ENCODE results near the gene CHAT. TPM values are rescaled to one million over a fixed set of nuclear protein-coding genes. Genes with fewer than 3 reads are reported as not detected.

CHAT gene
- total RNA-seq, 4 donors from 2014 or later = not detected

DNA sequence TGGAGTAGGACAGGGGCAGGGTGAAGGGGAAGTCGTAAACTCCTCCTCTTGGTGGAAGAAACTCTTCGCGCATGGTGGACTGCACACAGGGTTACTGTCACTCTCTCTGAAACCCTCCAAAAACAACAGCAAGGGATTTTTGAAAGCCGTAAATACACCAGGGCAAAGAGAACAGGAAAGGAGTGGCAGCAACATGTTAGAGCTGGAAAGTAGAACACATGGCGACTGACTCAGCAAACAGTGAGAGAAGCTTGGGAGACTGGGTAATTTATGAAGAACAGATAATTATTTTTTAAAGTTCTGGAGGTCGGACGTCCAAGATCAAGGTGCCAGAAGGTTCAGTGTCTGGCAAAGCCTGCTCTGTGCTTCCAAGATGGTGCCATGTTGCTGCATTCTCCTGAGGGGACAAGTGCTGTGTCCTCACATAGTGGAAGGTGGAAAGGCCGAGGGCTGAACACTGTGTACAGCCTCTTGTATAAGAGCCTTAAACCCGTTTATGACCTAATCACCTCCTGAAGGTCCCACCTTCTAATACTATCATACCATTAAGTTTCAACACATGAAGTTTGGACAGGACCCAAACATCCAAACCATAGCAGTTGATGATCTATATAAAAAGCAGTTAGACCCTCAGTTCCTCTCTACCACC is 43.1 kb downstream of the CHAT start:
- intact Hi-C loops (cut with DNase I; ENCODE audit: low total_unique reads) = no loop called here
- no peak for ATAC-seq
- H3K36me3 ChIP-seq = no peaks in the 10 kb centered on the region
- in situ Hi-C loops (cut with MboI; ENCODE audit: low sequenced_read_pairs in 4 of 4) = no loop called here
- H3K4me3 ChIP-seq = no peak overlapping the region
- DNase-seq = no peak
- no peaks in the 10 kb centered on the region for H3K27me3 ChIP-seq
- no peak overlapping the region for H3K27ac ChIP-seq
- no peaks in the 10 kb centered on the region for H3K4me1 ChIP-seq
- no peaks in the 10 kb centered on the region for H3K9me3 ChIP-seq
- TF ChIP-seq, protein P1, sequence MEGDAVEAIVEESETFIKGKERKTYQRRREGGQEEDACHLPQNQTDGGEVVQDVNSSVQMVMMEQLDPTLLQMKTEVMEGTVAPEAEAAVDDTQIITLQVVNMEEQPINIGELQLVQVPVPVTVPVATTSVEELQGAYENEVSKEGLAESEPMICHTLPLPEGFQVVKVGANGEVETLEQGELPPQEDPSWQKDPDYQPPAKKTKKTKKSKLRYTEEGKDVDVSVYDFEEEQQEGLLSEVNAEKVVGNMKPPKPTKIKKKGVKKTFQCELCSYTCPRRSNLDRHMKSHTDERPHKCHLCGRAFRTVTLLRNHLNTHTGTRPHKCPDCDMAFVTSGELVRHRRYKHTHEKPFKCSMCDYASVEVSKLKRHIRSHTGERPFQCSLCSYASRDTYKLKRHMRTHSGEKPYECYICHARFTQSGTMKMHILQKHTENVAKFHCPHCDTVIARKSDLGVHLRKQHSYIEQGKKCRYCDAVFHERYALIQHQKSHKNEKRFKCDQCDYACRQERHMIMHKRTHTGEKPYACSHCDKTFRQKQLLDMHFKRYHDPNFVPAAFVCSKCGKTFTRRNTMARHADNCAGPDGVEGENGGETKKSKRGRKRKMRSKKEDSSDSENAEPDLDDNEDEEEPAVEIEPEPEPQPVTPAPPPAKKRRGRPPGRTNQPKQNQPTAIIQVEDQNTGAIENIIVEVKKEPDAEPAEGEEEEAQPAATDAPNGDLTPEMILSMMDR (IDR thresholded peaks at IDR 0.05 in 4 of 5, conservative IDR thresholded peaks at IDR 0.05 in 1 of 5) = no peak
- no peak for TF ChIP-seq POLR2A (IDR thresholded peaks at IDR 0.05)

DNA sequence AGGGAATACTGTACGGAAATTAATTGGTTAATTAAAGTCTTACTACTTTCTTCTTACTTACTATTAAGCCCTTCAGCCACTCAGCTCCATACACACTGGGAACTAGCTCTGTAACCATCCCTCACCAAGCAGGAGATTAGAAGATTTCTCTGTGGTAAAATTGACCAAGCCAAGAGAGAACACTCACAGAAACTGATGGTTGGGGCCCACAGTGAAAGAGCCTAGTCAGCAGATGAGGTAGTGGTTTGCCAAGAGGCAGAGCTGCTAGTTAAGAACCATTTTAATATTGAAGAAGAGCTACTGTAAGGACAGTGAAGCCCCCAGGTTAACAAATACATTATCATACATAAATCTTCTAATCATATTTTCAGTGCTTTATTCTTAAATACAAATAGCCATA is 43.8 kb downstream of the CHAT start:
- ATAC-seq (no peak), DNase-seq (no peak)
- Histone ChIP-seq H3K4me3 (no peak overlapping the region), H3K36me3 (no peaks in the 10 kb centered on the region), H3K27me3 (no peaks in the 10 kb centered on the region), H3K9me3 (no peaks in the 10 kb centered on the region), H3K27ac (no peak overlapping the region), H3K4me1 (no peaks in the 10 kb centered on the region)
- TF ChIP-seq POLR2A (IDR thresholded peaks at IDR 0.05) = no peak
- TF ChIP-seq, protein P1 (IDR thresholded peaks at IDR 0.05 in 4 of 5, conservative IDR thresholded peaks at IDR 0.05 in 1 of 5) = no peak
- in situ Hi-C loops (cut with MboI; ENCODE audit: low sequenced_read_pairs in 4 of 4) (no loop called here), intact Hi-C loops (cut with DNase I; ENCODE audit: low total_unique reads) (no loop called here)

DNA sequence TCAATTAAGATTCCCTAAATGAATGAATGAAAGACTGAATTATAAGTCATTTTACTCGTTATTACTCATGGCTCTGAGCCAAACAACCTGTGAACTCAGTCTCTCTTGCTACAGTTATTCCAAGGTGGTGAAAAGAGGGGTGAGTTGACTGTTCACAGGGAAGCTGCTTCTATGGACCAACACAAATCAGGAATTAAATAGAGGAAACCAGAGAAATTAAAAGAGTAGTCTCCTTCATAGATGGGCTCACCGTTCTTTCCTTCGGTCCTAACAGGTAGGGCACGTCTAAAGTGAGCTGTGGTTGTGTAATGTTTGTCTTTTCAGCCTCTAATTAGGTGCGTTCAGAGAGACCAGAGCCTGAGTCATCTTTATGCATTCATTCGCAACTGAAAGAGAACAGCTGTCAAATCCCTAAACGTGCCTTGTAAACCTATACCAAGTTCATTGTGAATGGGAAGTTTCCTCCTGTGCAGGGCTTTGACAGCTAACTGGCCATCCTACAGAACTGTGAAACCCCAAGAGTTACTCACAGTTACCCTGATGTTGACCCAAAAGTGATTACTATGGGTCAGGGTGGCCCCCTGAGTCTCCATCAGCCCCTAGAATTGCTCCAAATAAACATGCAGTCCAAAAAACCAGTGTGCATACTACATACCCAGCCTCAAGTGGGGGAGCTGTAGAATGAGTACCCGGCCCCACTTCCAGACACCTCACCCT is 47.5 kb downstream of the CHAT start:
- in situ Hi-C loops (cut with MboI; ENCODE audit: low sequenced_read_pairs in 4 of 4) (no loop called here), intact Hi-C loops (cut with DNase I; ENCODE audit: low total_unique reads) (no loop called here)
- Histone ChIP-seq H3K27me3 (no peaks in the 10 kb centered on the region), H3K36me3 (no peaks in the 10 kb centered on the region), H3K4me3 (no peak overlapping the region), H3K4me1 (no peaks in the 10 kb centered on the region), H3K27ac (no peak overlapping the region), H3K9me3 (no peaks in the 10 kb centered on the region)
- ATAC-seq (no peak), DNase-seq (no peak)
- no peak for TF ChIP-seq POLR2A (IDR thresholded peaks at IDR 0.05)
- TF ChIP-seq, protein P1 (IDR thresholded peaks at IDR 0.05 in 4 of 5, conservative IDR thresholded peaks at IDR 0.05 in 1 of 5) = no peak

DNA sequence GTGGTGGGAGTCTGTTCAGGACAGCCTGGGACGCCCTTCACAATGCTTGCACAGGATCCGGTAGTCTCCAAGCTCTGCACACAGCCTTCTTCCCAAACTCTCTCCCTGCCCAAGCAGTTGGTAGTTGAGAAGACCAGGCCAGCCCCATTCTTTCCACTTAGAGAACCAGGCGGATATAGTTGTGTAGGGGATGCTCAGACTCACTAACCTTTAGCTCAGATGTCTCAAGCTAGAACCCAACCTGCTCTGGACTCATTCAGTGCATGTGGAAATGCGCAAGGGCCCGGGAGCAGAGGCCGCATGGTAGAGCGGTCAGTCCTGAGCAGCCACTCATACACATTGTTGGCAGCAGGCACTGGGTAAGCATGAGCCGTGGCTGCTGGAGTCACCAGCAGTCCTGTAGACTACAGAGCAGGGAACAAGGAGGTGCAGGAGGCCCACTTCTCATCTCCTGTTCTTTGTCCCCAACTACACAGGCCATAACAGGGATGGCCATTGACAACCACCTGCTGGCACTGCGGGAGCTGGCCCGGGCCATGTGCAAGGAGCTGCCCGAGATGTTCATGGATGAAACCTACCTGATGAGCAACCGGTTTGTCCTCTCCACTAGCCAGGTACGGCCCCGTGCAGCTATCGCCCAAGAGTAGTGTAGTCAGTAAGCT is 48.5 kb downstream of the CHAT start:
- H3K4me3 ChIP-seq = no peak overlapping the region
- H3K9me3 ChIP-seq = no peaks in the 10 kb centered on the region
- H3K4me1 ChIP-seq = no peaks in the 10 kb centered on the region
- no peak for DNase-seq
- no peak for ATAC-seq
- in situ Hi-C loops (cut with MboI; ENCODE audit: low sequenced_read_pairs in 4 of 4) (no loop called here), intact Hi-C loops (cut with DNase I; ENCODE audit: low total_unique reads) (no loop called here)
- no peaks in the 10 kb centered on the region for H3K36me3 ChIP-seq
- no peak for TF ChIP-seq POLR2A (IDR thresholded peaks at IDR 0.05)
- TF ChIP-seq, protein P1 (IDR thresholded peaks at IDR 0.05 in 4 of 5, conservative IDR thresholded peaks at IDR 0.05 in 1 of 5) = no peak
- no peak overlapping the region for H3K27ac ChIP-seq
- H3K27me3 ChIP-seq = no peaks in the 10 kb centered on the region

Measured in gastrocnemius medialis (tissue), 4 donors.